ENCODE data around the gene KIF1A. TPM values are rescaled to one million over a fixed set of nuclear protein-coding genes. Genes with fewer than 3 reads are reported as not detected.

KIF1A gene
- total and polyA plus RNA-seq, 2 of the 8 experiments (the other 6 are each of a cell fraction or from before 2014, with no cell fraction given), result 61.3 to 281 TPM

GRCh38 chr2:240855670-240856069 lies 35.7 kb upstream of the KIF1A start:
- Histone ChIP-seq H2BK15ac (ENCODE audit: low read length) (no peak overlapping the region), H3K4me1 (replicated peaks in 1 of 4; ENCODE audit: control insufficient read depth in 3 of 4, insufficient read depth in 4 of 4, low read length in 3 of 4) (no peaks in the 10 kb centered on the region; a peak in 1 of 7 replicates), H2AFZ (ENCODE audit: low read length) (no peak overlapping the region), H2BK12ac (ENCODE audit: low read depth, low read length) (no peak overlapping the region), H2BK120ac (replicated peaks; ENCODE audit: low read depth, low read length) (no peak overlapping the region), H3K27me3 (replicated peaks in 1 of 4; ENCODE audit: control insufficient read depth in 3 of 4, extremely low read depth in 1 of 4, insufficient read depth in 3 of 4, low read length in 3 of 4) (no peaks in the 10 kb centered on the region), H4K91ac (replicated peaks; ENCODE audit: insufficient read length, low read length) (no peak overlapping the region), H3K56ac (replicated peaks; ENCODE audit: insufficient read length, low read depth, low read length) (no peak overlapping the region), H4K20me1 (replicated peaks in 1 of 2; ENCODE audit: control insufficient read depth in 1 of 2, insufficient read depth in 2 of 2, low read length in 2 of 2) (no peaks in the 10 kb centered on the region), H2BK20ac (ENCODE audit: low read length) (no peak overlapping the region), H3K4me2 (ENCODE audit: insufficient read depth in 1 of 2, low read depth in 2 of 2, low read length in 2 of 2) (no peak overlapping the region), H3K79me1 (ENCODE audit: low read depth, low read length) (no peaks in the 10 kb centered on the region), H4K8ac (ENCODE audit: extremely low read depth, insufficient read depth, low read length) (no peak overlapping the region; the same call in 1 of the 2 replicates), H3K4me3 (ENCODE audit: extremely low read depth in 1 of 4, insufficient read depth in 2 of 4, low read depth in 3 of 4, low read length in 4 of 4) (no peak overlapping the region), H3K4ac (replicated peaks; ENCODE audit: insufficient read length, low read depth, low read length) (no peak overlapping the region), H4K5ac (ENCODE audit: insufficient read length, low read depth, low read length) (no peak overlapping the region), H3K36me3 (ENCODE audit: control insufficient read depth in 2 of 4, insufficient read depth in 4 of 4, low read length in 3 of 4) (no peaks in the 10 kb centered on the region), H3K18ac (ENCODE audit: extremely low read depth, low read length) (no peak overlapping the region), H3K14ac (ENCODE audit: insufficient read length) (no peak overlapping the region), H3K27ac (ENCODE audit: low read depth, low read length) (no peak overlapping the region), H3K9me3 (ENCODE audit: insufficient read depth in 2 of 2, low read depth in 1 of 2, low read length in 1 of 2) (peaks cover 0 to 7% of the 10 kb centered on the region in 2 experiments; a peak in 1 of 4 replicates), H3K23me2 (ENCODE audit: low read depth, low read length) (no peaks in the 10 kb centered on the region), H3K79me2 (ENCODE audit: control insufficient read depth in 1 of 2, insufficient read depth in 2 of 2, low read length in 2 of 2) (no peaks in the 10 kb centered on the region), H2BK5ac (ENCODE audit: low read depth, low read length) (no peak overlapping the region), H3K9ac (replicated peaks in 1 of 4; ENCODE audit: extremely low read depth in 1 of 4, low read depth in 3 of 4, low read length in 3 of 4) (no peak overlapping the region), H3K23ac (ENCODE audit: insufficient read length) (no peak overlapping the region), H2AK5ac (ENCODE audit: low read depth, low read length) (no peak overlapping the region)
- ChIA-PET CTCF (ENCODE audit: partially characterized antibody) (interaction anchor here (1.1 to 1.2 kb wide), 2 partner anchors 21 to 59 kb away, joined by 3 to 4 read pairs; no protein-coding TSS in a partner anchor), POLR2A (ENCODE audit: partially characterized antibody) (no interaction called here)
- DNase-seq (ENCODE audit: low read depth in 1 of 2, low spot score in 2 of 2) (no peak), FAIRE-seq (no peak)
- WGBS, 2 experiments (ENCODE audit: extremely low coverage in 1 of 2, insufficient coverage in 1 of 2, insufficient read length in 1 of 2, insufficient replicate concordance in 2 of 2, low coverage in 1 of 2, low lambda C conversion rate in 2 of 2, missing lambda C conversion rate in 1 of 2), result 81% methylated on average over 6 of the region's 8 CpGs; no CpG with 5 or more reads in 1 of the 2 experiments
- TF ChIP-seq KDM5A (IDR thresholded peaks at IDR 0.05; ENCODE audit: low read length) (no peak), JUND (IDR thresholded peaks at IDR 0.05; ENCODE audit: low read length) (no peak), CEBPB (IDR thresholded peaks at IDR 0.05; ENCODE audit: low read depth, low read length) (no peak), FOSL1 (IDR thresholded peaks at IDR 0.05; ENCODE audit: insufficient read depth, low read depth, low read length) (no peak), PHF8 (conservative IDR thresholded peaks at IDR 0.05; ENCODE audit: low read depth, low read length) (no peak), RXRA (IDR thresholded peaks at IDR 0.05; ENCODE audit: insufficient read depth, low read depth, low read length) (no peak), POLR2A (IDR thresholded peaks at IDR 0.05; ENCODE audit: control extremely low read depth in 1 of 2, low read depth in 2 of 2, low read length in 2 of 2) (no peak)
